Natural killer cell treated with Interleukin-12 subunit alpha and Interleukin-12 subunit beta and Interleukin-15 and Interleukin-18, amount 100 ng/mL, for 72 hours (primary cell): ENCODE results near the gene TBC1D2B. TPM values are rescaled to one million over a fixed set of nuclear protein-coding genes. Genes with fewer than 3 reads are reported as not detected.

Experiments
- ATAC-seq, 2 donors: fragments of 150-1000 bp; cut with Tn5 transposase in 1 of 2; sonication (Bioruptor Pico), chemical (Tn5 transposase) in 1 of 2; 2 replicates each; pipeline ENCODE4 v1.10.0; 2021
- DNase-seq: peaks from one replicate; pipeline ENCODE4 v3.0.0; 2022; ENCODE audit warnings: low spot score
- H3K27ac Mint-ChIP-seq, 2 donors: 1 replicate in 1 of 2; 2 replicates in 1 of 2; pipeline ENCODE4 v1.8.0; 2022; ENCODE audit warnings: mixed read lengths in 2 of 2, mild to moderate bottlenecking in 1 of 2, moderate library complexity in 1 of 2
- H3K27me3 Mint-ChIP-seq, 2 donors: 1 replicate in 1 of 2; 2 replicates in 1 of 2; pipeline ENCODE4 v1.8.0; 2022; ENCODE audit warnings: mixed read lengths in 2 of 2
- H3K36me3 Mint-ChIP-seq: one replicate; pipeline ENCODE4 v1.8.0; 2022; ENCODE audit warnings: mixed read lengths
- H3K4me1 Mint-ChIP-seq, 2 donors: 1 replicate in 1 of 2; 2 replicates in 1 of 2; pipeline ENCODE4 v1.8.0; 2022; ENCODE audit warnings: low read depth in 2 of 2, mixed read lengths in 2 of 2, mild to moderate bottlenecking in 1 of 2
- H3K4me3 Mint-ChIP-seq: one replicate; pipeline ENCODE4 v1.8.0; 2022; ENCODE audit warnings: mixed read lengths
- H3K9me3 Mint-ChIP-seq: 2 replicates; pipeline ENCODE4 v1.8.0; 2022; ENCODE audit warnings: mixed read lengths
- total RNA-seq, 2 donors: library from RNA; stranded (reverse); gene quantifications; one replicate each; pipeline ENCODE4 v1.2.3, GENCODE V29; 2022

The TBC1D2B gene
- total RNA-seq, 2 donors from 2014 or later = 54.1 to 97.0 TPM

DNA sequence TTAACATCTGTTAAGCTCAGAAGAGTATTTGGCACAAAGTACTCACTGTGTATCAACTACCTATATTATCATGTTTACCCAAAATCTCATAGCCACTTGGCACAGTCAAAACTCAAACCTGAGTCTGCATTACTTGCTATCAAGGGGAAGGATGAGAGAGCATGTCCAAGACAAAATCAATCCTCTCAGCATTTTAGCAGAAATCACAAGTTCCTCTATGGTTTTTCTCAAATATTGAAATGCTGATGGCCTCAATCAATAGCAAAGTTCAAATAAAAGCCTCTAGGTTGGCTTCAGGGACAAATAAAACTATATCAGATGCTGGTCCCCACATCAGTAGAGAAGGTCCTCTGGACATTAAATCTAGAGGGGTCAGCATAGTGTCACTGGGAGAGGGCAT lies 14.3 kb downstream of the TBC1D2B start:
- Mint-ChIP-seq H3K9me3 (no peaks in the 10 kb centered on the region), H3K36me3 (no peaks in the 10 kb centered on the region), H3K4me1 (peaks cover 32 to 36% of the 10 kb centered on the region in 2 donors), H3K27ac (peak overlapping the region; percentile 53 to 55), H3K27me3 (no peaks in the 10 kb centered on the region), H3K4me3 (peak overlapping the region; percentile 84)
- no peak for ATAC-seq
- no peak for DNase-seq

DNA sequence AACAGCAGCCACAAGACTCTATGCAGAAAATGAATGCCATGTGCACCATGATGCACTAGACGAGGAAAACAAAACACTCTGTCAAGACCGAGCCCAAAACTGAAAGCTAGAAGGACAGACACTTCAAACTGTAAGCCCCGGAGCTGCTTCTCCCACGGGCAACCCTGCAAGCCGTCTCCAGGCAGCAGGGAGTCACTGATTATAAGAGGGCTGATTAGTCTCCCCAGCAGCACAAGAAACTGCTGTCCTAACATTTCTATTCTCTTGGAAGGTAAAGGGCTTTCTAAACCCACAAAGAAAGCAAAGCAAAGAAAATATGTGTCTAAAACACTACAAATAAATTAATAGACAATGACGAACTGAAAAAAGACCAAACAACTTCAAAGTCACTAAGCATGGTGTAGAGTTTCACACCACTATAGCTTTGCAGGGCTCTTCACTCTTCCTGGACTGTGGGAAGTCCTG lies 15.5 kb downstream of the TBC1D2B start:
- no peaks in the 10 kb centered on the region for H3K36me3 Mint-ChIP-seq
- ATAC-seq (peak; percentile 63 to 74), DNase-seq (no peak)
- no peaks in the 10 kb centered on the region for H3K9me3 Mint-ChIP-seq
- no peaks in the 10 kb centered on the region for H3K27me3 Mint-ChIP-seq
- H3K27ac Mint-ChIP-seq = peak overlapping the region; percentile 64 to 79
- peak overlapping the region; percentile 84 for H3K4me3 Mint-ChIP-seq
- peaks cover 25 to 33% of the 10 kb centered on the region in 2 donors for H3K4me1 Mint-ChIP-seq

DNA sequence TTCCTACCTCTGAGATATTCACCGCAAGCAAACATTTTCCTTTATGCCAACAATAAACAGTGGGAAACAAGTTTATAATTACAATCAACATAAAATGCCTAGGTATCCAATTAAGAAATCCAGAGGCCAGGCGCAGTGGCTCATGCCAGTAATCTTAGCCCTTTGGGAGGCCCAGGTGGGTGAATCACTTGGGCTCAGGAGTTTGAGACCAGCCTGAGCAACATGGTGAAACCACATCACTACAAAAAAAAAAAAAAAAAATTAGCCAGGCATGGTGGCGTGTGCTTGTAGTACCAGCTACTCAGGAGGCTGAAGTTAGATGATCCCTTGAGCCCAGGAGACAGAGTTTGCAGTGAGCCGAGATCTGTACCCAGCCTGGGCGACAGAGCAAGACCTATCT lies 17.3 kb downstream of the TBC1D2B start:
- ATAC-seq (no peak), DNase-seq (no peak)
- Mint-ChIP-seq H3K36me3 (no peaks in the 10 kb centered on the region), H3K4me1 (peaks cover 37 to 50% of the 10 kb centered on the region in 2 donors), H3K27me3 (no peaks in the 10 kb centered on the region), H3K9me3 (no peaks in the 10 kb centered on the region), H3K27ac (no peak overlapping the region), H3K4me3 (no peak overlapping the region)

DNA sequence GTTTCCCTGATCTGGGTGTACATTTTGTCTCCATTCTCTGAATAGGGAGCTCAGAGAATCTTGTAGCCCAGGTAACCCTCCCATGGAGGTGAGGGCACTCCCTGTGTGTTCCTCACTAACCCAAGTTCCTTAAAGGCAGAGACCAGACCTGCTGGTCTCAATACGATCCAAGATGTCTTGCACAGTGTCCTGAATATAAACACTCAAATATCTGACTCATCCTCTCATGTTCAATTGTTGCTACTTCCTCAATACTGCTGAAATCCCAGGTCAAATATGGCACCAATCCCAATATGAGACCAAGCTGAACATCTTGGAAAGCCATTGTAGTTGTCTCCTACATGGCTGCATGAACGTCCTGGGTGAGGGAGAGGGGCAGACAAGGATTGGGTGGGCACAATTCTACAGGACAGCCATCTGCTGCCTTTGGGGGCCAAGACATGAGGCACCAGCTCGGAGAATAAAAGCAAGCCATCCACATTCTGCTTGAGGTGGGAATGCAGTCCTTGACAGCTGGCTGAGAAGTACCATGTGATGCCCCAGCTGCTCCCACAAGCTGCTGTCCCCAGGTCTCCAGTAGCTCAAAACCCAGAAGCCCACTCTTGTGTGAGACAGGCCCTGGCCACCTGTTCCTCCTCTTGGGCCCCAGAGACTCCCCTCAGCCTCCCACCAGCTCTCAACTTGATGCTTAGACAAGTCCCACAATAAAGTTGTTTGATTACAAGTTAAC lies 18.2 kb downstream of the TBC1D2B start:
- Mint-ChIP-seq H3K27ac (peak overlapping the region; percentile 2 to 62), H3K36me3 (no peaks in the 10 kb centered on the region), H3K4me3 (no peak overlapping the region), H3K9me3 (no peaks in the 10 kb centered on the region), H3K4me1 (peaks cover 41 to 59% of the 10 kb centered on the region in 2 donors), H3K27me3 (no peaks in the 10 kb centered on the region)
- no peak for DNase-seq
- peak in 1 of 2 donors; percentile 11 for ATAC-seq

DNA sequence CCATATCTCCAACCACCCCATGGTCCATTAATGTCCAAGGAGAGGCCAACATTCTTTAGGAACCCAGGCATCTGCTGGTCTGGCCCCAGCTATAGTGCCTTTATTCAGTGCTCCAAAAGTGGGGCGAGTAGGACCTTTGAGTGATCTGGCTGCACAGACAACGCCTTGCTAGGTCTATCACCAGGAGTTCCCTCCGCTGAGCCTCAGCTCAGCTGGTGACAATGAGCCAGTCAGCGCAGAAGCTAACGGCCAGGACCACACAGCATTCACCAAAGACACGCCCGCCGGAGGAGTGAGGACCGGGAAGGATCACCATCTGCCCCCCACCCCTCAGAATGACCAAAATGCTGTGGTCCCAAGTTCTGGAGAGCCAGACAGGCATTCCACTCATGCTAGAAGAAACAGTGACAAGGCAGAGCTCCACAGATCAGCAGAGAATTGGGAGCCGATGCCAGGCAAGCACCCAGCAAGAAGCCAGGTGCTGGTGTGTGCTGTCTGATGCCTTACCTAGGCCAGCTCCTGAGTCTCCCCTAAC lies 19.0 kb downstream of the TBC1D2B start:
- ATAC-seq (no peak), DNase-seq (no peak)
- H3K4me3 Mint-ChIP-seq = no peak overlapping the region
- H3K4me1 Mint-ChIP-seq = peaks cover 41 to 65% of the 10 kb centered on the region in 2 donors
- no peaks in the 10 kb centered on the region for H3K9me3 Mint-ChIP-seq
- peak overlapping the region; percentile 2 to 62 for H3K27ac Mint-ChIP-seq
- H3K27me3 Mint-ChIP-seq = no peaks in the 10 kb centered on the region
- no peaks in the 10 kb centered on the region for H3K36me3 Mint-ChIP-seq

DNA sequence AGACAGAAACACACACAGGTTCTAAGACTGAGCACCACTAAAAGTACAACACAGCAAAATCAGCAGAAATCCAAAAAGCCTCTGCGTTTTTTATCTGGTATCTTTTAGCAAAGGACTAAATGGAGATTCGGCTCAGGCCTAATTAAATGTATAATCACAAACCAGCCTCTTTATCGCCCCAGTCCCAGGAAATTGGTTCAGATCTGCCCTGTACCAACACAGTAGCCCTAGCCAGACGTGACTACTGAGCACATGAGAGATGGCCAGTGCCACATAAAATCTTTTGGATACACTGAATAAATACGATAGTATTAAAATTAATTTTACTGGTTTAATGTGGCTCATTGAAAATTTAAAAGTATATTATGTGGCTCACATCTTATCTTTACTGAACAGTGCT lies 19.7 kb downstream of the TBC1D2B start:
- peaks cover 38 to 66% of the 10 kb centered on the region in 2 donors for H3K4me1 Mint-ChIP-seq
- H3K27ac Mint-ChIP-seq = peak overlapping the region in 1 of 2 donors; percentile 62
- H3K4me3 Mint-ChIP-seq = no peak overlapping the region
- H3K27me3 Mint-ChIP-seq = no peaks in the 10 kb centered on the region
- ATAC-seq = no peak
- no peak for DNase-seq
- no peaks in the 10 kb centered on the region for H3K36me3 Mint-ChIP-seq
- H3K9me3 Mint-ChIP-seq = no peaks in the 10 kb centered on the region

DNA sequence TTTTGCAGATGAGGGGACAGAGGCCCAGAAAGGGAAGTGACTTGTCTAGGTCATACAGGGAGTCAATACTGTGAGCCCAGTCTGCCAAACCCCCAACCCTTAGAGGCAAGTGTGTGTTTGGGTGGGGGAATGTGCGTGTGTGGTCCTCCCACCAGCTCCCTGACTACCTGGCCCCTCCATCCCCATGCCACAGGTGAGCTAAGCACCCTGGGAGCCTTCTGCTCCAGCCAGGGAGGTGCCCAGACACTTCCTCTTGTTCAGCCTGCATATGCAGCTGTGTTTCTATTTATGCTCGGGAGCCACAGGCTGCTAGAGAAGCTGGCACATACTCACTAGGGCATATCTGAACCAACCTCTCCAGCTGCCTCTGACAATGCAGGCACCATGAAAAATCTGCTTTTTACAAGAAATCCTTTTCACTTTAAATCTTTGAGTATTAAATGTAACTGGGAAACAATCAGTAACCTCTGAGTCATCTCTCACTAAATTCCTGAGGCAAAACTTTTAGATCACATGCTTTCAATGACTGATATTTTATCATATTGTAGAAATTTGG lies 20.7 kb downstream of the TBC1D2B start:
- Mint-ChIP-seq H3K9me3 (no peaks in the 10 kb centered on the region), H3K27ac (peak overlapping the region; percentile 15 to 74), H3K4me3 (peak overlapping the region; percentile 30), H3K4me1 (peaks cover 41 to 67% of the 10 kb centered on the region in 2 donors), H3K36me3 (peaks cover 6% of the 10 kb centered on the region), H3K27me3 (no peaks in the 10 kb centered on the region)
- DNase-seq (no peak), ATAC-seq (no peak)

DNA sequence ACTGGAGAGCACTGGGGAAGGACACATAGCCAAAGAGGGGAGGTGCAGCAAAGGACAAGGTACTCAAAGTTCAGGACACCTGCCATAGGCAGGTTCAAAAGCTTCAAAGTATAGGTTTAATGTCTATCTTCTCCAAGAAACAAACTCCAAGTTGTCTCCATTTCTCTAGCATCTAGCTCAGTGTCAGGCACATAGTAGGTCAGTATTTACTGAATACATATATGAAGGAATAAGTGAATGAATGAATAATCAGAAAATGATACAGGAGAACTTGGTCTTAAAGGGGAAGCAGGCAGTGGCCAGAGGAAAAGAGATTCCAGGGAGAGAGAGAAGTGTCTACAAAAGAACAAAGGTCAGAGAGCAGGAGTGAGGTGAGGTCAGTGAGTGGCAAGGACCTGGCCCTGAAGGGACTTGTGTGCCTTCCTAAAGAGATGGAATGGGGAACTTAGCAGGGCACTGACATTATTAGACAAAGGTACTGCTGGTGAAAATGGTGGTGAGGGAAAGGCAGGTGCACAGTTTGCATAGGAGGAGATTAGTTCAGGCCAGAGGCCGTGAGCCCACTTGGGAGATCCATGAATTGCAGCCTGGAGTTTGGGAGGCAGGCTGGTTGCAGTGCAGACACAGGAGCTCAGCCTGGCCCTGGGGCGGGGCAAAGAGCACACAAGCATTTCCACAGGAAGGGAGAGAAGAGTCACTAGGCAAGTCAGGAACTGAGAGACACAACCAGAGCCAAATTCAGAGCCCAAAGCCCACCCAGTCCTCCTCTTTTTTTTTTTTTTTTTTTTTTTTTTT lies 21.4 kb downstream of the TBC1D2B start:
- Mint-ChIP-seq H3K4me3 (peak overlapping the region; percentile 66), H3K27ac (peak overlapping the region; percentile 15 to 74), H3K9me3 (no peaks in the 10 kb centered on the region), H3K27me3 (no peaks in the 10 kb centered on the region), H3K36me3 (peaks cover 6% of the 10 kb centered on the region), H3K4me1 (peaks cover 46 to 71% of the 10 kb centered on the region in 2 donors)
- ATAC-seq (peak in 1 of 2 donors; percentile 48), DNase-seq (no peak)

DNA sequence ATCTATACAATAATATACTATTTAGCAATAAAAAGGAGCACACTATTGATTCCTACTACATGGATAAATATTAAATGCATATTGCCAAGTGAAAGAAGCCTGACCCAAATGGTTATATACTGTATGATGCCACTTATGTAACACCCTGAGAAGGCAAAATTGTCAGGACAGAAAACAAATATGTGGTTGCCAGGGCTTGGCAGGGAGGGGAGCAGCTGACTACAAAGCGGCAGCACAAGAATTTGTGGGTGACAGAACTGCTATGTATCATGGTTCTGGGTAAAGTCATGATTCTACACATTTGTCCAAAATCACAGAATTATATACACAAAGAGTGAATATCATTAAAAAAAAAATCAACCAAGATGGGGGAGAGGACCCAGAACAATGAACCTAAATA lies 22.5 kb downstream of the TBC1D2B start:
- H3K27me3 Mint-ChIP-seq = no peaks in the 10 kb centered on the region
- H3K9me3 Mint-ChIP-seq = no peaks in the 10 kb centered on the region
- H3K27ac Mint-ChIP-seq = peak overlapping the region; percentile 15 to 74
- peaks cover 6% of the 10 kb centered on the region for H3K36me3 Mint-ChIP-seq
- DNase-seq (no peak), ATAC-seq (no peak)
- peak overlapping the region; percentile 66 for H3K4me3 Mint-ChIP-seq
- peaks cover 55 to 81% of the 10 kb centered on the region in 2 donors for H3K4me1 Mint-ChIP-seq

DNA sequence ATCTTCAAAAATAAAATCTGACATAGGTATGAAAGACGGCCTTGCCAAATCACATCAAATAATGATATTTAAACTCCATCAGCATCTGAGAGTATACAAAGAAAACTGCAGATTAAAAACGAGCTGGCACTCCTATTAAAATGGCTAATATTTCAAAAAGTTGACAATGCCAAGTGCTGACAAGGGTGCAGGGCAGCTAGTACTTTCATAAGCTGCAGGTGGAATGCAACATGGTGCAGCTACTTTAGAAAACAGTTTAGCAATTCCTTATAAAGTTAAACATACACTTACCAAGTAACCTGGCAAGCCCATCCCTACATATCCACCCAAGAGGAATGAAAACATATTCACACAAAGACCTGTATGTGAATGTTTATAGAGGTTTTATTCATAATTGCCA lies 23.0 kb downstream of the TBC1D2B start:
- H3K36me3 Mint-ChIP-seq = peaks cover 6% of the 10 kb centered on the region
- H3K27me3 Mint-ChIP-seq = no peaks in the 10 kb centered on the region
- H3K9me3 Mint-ChIP-seq = no peaks in the 10 kb centered on the region
- ATAC-seq = no peak
- peak overlapping the region in 1 of 2 donors; percentile 74 for H3K27ac Mint-ChIP-seq
- no peak overlapping the region for H3K4me3 Mint-ChIP-seq
- no peak for DNase-seq
- H3K4me1 Mint-ChIP-seq = peaks cover 57 to 82% of the 10 kb centered on the region in 2 donors

DNA sequence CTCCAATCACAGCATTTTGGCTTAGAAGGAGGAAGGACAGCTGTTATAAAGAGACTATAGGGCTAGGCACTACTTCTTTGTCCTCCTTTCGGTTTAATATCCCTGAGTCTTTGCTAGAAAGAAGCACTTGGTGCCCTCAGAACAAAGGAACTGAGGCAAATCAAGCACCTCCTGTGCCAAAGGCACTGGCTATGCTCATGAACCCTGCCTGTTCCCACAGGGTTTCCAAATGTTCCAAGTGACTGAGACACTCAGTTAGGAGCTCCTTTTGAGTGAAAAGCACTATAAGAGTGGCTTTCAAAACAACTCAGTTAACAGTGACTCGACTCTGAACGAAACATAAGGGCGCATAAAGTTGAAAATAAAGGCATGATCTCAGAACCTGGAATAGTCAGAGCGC lies 25.0 kb downstream of the TBC1D2B start:
- H3K4me3 Mint-ChIP-seq = peak overlapping the region; percentile 89
- no peak for DNase-seq
- peaks cover 67 to 92% of the 10 kb centered on the region in 2 donors for H3K4me1 Mint-ChIP-seq
- peak overlapping the region; percentile 91 to 97 for H3K27ac Mint-ChIP-seq
- ATAC-seq = no peak
- peaks cover 6% of the 10 kb centered on the region for H3K36me3 Mint-ChIP-seq
- H3K9me3 Mint-ChIP-seq = no peaks in the 10 kb centered on the region
- H3K27me3 Mint-ChIP-seq = no peaks in the 10 kb centered on the region

DNA sequence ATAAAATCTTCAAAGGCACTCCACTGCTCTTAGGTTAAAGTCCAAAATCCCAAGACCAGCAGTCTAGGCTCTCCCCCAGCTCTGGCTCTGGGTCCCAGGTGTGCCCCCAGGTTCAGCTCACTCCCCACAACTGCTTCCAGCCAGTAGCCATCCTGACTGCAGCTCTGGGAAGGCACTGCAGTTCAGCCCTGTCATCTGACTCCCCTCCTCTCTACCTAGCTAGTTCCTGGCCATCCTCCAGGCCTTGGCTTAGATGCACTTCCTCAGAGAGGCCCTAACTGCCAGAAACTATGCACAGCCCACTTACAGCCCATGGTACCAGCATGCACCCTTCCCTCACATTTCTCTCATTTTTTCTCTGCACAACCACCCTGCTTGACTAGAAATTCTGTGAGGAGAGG lies 25.5 kb downstream of the TBC1D2B start:
- DNase-seq = no peak
- H3K4me3 Mint-ChIP-seq = peak overlapping the region; percentile 89
- peak overlapping the region; percentile 91 to 97 for H3K27ac Mint-ChIP-seq
- H3K4me1 Mint-ChIP-seq = peaks cover 72 to 97% of the 10 kb centered on the region in 2 donors
- ATAC-seq = no peak
- H3K9me3 Mint-ChIP-seq = no peaks in the 10 kb centered on the region
- no peaks in the 10 kb centered on the region for H3K27me3 Mint-ChIP-seq
- H3K36me3 Mint-ChIP-seq = peaks cover 6% of the 10 kb centered on the region

DNA sequence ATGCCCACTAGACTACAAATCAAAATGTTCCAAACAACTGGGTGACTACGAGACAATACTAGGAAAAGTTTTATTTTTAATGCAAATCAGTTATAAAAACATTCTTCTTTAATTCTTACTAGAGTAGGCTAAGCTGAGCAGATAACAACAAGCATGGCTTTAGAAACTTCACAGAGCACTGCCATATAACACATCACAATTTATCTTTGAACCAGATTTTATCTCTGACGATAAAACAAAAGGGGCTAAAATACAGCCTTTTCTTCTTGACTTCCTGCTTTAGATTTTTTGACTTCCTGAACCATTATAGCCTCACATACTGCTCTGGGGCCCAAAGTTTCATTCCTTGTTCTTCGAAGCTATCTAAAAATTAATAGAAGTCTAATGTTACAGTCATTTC lies 25.9 kb downstream of the TBC1D2B start:
- peak overlapping the region; percentile 89 for H3K4me3 Mint-ChIP-seq
- peak overlapping the region; percentile 91 to 97 for H3K27ac Mint-ChIP-seq
- DNase-seq = no peak
- H3K36me3 Mint-ChIP-seq = peaks cover 6% of the 10 kb centered on the region
- no peaks in the 10 kb centered on the region for H3K27me3 Mint-ChIP-seq
- no peak for ATAC-seq
- no peaks in the 10 kb centered on the region for H3K9me3 Mint-ChIP-seq
- H3K4me1 Mint-ChIP-seq = peaks cover 73 to 97% of the 10 kb centered on the region in 2 donors
